Stimulated activated CD4-positive, alpha-beta T cell treated with anti-CD3 and anti-CD28 coated beads, Interleukin-12 subunit alpha, Interleukin-12 subunit beta, amount 100 ng/mL, for 24 hours (primary cell): ENCODE data around the gene SLC8B1.
"Not testable (repeated sequence)": the region's sequence is repeated elsewhere in the genome, so short reads cannot be mapped to it uniquely, and the experiment has no call there.

Experiments used
- DNase-seq, 2 experiments: peaks; one replicate each; pipeline ENCODE4 v3.0.0-alpha.2; 2020; ENCODE audit warnings: low read depth in 2 of 2

Gene SLC8B1

DNA sequence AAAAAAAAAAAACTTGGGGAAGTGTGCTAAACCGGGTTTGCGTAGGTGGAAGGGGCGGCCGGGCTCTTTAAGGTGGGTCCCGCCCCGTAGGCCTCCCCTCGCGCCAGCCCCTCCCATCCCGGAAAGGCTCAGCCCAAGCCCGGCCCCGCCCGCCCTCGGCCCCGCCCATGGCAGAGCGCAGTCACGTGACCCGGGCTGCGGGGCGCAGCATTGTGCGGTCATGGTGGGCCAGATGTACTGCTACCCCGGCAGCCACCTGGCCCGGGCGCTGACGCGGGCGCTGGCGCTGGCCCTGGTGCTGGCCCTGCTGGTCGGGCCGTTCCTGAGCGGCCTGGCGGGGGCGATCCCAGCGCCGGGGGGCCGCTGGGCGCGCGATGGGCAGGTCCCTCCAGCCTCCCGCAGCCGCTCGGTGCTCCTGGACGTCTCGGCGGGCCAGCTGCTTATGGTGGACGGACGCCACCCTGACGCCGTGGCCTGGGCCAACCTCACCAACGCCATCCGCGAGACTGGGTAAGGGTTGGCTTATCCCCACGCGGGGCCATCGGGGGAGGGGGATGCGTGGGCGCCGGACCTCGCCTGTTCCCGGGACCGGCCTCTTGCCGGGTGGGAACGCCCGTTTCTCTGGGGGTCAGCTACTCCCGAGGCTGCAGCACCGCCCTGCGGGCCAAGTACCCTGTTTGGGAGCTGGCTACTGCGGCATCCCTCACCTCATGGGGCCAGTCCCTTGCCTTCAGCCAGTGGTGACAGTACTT is 23.6 kb upstream of the SLC8B1 start, which contains the start of gene PLBD2:
Gene PLBD2 (plus strand): TSS at position 207 of the 752 bp plus-strand sequence. CDS start 14 bp downstream, at position 221.
- peak; percentile 87 to 93 for DNase-seq

DNA sequence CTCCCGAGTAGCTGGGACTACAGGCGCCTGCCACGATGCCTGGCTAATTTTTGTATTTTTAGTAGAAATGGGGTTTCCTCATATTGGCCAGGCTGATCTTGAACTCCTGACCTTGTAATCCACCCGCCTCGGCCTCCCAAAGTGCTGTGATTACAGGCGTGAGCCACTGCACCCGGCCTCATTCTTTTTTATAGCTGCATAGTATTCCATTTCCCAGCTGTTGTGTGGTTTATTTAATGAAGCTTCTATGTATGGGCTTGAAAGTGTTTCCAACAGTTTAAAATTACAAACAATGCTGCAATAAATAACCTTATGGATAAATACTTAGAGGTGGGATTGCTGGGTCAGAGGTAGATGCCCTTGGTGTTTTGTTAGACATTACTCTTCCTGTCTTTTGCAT is 19.3 kb upstream of the SLC8B1 start:
- DNase-seq: not testable (repeated sequence)

DNA sequence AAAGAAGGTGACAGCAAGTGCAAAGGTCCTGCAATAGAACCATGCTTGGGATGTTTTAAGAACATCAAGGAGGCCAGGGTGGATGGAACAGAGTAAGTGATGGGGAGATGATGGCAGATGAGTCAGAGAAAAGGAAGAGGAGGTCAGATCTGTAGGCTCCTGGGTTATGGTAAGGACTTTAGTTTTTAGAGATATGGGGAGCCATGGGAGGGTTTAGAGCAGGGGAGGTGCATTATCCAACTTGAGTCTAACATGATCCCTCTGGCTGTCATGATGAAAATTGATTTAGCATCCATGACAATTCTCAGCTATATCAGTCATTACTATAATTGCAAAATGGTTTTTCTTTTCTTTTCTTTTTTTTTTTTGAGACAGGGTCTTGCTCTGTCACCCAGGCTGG is 16.2 kb upstream of the SLC8B1 start:
- no peak for DNase-seq

DNA sequence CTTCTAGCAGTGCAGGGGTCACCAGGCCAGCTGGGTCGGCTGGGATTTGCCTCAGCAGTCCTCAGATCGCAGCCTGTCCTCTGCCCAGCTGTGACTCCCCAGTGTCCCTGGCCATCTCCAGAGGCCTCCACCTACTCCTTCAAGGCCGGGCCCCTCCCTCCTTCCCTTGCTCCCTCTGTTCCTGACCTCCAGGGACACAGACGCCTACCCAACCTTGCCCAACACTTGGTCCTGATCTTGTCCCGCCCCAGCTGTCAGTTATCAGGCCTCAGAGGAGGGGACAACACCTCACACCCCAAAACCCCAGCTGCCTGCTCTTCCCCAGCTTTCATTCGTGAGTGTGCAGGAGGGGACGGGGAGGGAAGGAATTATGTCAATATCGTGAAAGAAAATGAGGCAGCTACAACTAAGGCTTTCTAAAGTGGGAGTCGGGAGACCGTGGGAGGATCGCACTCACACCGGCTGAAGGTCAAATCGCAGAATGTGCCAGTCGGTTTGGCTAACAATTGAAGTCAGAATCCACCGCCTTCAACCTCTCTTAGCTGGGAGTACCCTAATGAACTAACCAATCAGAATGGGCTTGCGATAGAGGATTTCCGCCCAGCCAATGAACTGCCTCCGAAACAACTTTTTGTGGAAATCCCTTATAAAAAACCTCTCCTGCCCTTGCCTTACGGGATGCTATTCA is 14.1 kb upstream of the SLC8B1 start:
- DNase-seq: no peak

DNA sequence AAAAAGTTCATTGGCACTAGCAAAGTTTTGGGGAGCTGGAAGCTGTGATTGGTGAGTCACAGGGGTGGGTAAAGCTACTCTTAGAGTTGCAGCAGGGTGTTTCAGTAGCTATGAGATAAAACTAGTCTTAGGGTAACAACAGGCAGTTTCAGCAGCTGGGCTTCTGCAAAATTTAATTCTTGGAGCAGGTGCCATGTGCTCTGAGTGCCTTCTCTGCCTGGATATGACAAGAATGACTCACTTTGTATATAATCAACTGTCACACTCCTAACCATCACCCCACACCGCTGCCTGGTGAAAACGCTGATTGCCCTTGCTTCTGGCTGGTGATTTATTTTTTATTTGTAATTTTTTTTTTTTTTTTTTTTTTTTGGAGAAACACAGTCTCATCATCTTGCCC is 13.0 kb upstream of the SLC8B1 start:
- DNase-seq: no peak

DNA sequence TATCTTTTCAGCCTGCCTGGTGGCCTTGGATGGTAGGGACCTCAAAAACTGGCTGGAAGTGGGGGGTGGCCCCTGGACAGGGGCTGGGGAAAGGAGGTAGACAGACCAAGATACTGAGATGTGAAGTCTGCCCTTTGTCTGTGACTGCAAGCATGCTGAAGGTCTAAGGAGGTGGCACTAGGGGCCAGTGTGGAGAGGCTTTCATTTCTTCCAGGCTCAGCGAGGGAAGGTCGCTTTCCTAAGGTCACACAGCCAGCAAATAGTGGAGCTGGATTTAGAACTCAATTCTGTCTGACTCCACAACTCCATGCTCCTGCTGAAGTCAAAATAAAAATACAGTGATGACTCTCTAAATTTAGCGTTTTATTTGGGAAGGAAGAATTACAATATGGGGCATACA is 12.2 kb upstream of the SLC8B1 start:
- no peak for DNase-seq

DNA sequence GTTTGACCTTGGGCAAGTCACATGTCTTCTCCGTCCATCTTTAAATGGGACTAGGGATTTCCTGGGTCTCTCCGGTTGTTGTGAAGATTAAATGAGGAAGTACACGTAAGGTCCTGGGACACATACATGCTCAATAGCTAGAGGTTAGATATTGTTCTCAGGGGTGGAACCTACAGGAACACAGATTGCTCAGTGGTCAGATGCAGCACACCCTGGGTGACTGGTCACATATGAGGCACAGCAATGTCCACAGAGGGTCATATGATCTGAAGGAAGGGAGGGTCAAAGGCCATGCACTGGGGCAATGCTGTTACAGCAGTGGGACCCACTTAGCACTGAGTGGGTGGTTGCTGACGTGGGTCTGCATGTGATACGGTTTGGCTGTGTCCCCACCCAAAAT is 11.4 kb upstream of the SLC8B1 start:
- no peak for DNase-seq

DNA sequence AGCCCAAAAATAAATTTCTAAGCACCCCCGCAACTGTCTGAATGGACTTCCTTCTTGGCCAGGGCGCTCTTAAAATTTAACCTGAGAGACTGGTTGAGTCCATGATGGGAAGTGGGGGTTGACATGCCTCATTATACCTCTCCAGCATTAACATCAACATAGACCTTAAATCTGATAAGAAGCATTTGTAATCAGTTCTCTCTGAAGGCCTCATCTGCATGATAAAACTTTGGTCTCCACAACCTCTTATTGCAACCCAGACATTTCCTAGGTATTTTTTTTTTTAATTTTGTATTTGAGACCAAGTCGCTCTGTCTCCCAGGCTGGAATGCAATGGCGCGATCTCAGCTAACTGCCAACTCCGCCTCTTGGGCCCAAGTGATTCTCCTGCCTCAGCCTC is 10.4 kb upstream of the SLC8B1 start:
- no peak for DNase-seq

DNA sequence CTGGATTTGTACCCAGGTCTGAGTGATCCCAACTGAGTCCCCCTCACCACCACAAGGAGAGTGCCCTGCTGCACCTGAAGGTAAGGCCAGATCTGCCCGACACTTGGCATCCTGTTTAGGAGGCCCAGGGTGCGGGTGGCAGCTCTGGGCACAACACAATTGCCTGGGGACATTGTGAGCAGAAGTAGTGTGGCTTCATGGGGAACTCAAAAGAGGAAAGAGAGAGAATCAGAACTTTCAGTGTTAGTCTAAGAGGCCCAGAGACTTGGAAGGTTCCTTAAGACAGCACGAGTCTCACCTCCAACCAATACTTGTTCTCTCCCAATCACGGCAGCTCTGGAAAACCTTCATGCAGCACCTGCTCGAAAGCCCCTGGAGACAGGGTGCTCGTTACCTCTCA is 6.6 kb upstream of the SLC8B1 start:
- no peak for DNase-seq

DNA sequence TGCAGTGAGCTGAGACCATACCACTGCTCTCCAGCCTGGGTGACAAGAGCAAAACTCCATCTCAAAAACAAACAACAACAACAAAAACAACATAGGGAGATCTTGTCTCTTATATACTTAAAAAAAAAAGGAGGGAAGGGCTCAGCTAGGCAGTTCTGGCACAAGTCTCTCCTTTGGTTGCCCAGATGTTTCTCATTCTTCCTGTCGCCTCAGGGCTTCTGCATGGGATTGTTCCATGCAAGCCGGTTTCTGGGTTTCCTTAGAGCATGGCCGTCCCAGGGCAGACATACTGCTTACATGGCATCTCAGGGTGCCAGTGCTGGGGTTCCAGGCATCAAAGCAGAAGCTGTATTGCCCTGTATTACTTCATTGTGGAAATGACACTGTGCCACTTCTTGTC is 5.2 kb upstream of the SLC8B1 start:
- DNase-seq: no peak

DNA sequence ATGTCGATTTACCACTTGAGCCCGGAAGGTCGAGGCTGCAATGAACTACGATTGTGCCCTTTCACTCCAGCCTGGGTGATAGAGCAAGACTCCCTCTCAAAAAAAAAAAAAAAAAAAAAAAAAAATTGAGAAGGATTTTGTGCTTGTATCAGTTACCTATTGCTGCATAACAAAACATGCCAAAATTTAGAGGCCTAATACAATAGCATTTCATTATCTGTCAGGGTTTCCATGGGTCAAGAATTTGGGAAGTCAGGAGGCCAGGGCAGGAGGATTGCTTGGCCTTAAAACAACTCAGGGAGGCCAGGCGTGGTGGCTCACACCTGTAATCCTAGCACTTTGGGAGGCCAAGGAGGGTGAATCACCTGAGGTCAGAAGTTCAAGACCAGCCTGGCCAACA is 4.6 kb upstream of the SLC8B1 start:
- DNase-seq: no peak

DNA sequence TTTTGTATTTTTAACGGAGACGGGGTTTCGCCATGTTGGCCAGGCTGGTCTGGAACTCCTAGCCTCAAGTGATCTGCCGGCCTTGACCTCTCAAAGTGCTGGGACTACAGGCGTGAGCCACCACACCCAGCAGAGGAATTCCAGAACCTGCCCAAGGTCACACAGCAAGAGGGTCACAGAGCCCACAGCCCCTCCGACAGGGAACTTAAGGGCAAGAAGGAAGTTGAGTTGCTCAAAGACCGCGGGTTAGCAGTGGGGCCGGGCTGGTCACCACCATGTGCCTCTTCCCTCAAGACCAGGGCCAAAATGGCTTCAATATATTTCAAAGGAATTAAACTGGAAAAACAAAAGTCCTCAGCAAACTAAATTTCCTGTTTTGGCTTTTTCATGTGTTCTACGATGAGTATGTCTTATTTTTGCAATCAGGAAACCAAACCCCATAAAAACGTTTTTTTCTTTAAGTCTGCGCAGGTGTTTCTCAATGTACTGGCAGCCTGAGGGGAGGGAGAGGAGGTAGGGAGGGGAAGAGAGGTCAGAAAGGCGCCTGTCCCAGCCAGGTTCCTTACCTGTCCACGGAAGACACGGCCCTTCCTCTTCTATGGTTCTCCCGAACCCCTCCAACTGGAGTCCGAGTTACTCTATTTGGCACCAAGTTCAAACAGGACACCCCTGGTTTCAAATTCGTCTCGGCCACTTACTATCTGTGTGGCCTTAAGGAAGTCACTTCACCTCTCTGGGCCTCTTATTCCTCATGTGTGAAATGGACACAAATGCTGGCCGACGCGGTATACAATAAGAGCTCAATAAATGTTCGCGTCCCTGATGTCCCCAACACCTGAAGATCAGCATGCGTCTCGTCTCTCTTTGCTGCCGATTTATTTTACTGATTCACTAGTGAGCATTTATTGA is 778 bp downstream of the SLC8B1 start:
- no peak for DNase-seq

DNA sequence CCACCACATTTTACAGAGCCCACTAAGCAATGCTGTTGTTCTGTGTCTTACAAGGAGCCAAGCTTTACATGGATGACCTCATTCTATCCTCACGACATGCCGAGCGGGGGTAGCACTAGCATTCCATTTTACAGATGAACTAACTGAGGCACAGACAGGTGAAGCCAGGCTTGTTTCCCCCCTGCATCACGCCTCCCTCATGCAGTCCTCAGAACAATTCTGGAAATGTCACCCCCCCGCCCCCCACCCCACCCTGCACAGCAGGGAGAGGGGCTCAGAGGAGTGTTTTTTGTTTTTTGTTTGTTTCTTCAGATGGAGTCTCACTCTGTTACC is 1.5 kb downstream of the SLC8B1 start:
- no peak for DNase-seq

DNA sequence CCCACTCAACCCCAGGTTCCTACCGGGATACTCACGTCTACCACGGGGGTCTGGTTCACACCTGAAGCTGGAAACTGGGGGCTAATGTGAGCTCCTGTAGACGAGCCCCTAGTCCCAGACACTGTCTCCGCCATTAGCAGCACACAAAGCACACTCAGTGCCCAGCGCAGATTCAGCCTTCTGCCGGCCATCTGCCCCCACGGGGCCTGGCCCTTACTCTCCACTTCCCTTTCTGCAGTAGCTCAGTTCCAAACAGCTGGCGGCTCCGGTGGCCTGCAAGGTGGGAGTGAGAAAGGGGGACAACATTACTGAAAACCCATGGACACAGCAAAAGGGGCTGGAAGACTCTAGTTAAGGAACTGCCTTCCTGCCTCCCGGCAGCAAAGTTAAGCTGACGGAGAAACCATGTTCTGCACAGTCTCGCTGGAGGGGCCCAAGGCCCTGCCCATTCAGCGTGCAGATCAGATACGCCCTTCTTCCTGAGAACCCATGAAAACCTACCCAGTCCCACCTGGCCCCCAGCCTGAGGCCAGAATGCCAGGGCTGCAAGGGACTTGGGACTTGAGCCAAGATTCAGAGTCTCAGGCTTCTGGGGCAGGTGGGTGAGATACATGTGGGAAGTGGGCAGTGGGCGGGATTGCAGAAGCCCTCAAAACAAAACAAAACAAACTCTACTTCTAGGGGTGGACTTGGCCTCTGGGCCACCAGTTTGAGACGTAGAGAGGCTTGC is 2.1 kb downstream of the SLC8B1 start:
- no peak for DNase-seq

DNA sequence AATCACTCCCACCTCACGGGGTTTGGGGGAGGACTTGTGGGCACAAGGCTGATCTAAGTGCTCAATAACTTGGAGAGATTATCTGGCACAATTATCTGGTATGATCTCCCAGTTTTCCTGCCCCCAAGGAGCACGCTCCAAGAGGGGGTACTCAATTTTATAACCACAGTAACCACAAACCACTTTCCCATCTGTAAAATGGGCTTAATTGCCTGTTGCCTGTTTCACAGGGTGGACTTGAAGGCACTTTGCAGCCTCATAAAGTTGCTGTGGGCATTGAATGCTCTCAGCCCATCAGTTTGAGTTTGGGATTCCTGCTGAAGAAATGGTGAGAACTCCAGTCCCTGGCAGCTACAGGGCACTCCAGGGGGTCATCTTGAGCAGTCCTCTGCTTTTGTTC is 4.4 kb downstream of the SLC8B1 start:
- DNase-seq: no peak

DNA sequence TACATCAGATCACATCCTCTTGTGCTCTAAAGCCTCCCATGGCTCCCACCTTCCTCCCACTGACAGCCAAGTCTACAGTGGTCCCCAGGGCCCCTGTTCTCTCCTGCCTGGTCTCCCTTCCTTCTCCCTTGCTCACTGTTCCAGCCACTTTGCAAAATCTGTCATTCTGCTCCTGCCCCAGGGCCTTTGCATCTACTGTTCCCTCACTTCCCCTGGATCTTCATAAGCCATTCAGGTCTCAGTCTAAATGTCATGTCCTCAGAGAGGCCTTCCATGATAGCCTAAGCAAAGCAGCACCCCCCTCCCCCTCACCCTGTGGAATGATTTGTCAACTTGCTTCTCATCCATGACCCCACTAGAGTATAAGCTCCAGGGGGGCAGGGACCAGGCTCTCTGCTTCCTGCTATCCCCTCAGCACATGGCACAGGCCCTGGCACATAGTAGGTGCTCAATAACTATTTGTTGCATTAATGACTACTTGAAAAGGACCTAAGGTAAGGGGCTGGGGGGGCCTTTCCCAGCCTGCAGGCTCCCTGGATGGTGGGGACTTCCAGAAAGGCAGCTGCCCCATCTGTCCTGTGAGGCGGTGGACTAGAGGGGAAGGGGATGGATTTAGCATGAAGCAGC is 5.0 kb downstream of the SLC8B1 start:
- no peak for DNase-seq

DNA sequence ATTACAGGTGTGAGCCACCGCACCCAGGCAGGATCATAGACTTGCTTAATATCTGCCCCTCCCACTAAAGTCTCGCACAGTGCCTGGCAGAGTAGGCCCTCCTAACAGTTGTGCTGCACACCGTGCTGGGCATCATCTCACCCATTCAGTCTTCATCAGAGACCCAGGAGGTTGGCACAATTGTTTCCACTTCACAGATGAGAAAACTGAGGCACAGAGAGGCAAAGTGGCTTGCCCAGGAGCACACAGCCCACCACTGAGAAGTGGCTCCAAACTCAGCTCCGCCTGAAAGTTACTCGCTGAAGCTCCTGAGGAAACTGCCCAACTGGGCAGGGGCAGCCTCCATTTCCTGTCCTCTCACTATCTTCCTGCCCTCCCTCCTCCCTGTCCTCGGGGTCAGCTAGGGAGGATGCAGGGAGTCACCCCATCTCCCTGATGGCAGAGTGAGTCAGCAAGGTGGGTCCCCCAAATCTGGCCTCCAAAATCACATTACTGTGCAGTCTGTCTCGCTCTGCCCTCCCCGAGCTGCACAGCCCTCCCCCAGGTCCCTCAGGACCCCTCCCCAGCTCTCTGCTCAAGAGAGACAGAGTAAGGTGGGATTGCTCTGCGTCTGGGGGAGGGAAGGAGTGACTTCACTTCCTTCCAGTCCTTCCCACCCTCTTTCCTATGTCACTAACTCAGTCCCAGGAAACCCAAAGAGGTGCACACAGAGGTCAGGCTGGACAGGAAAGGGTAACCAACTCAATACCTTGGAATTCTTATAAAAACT is 5.7 kb downstream of the SLC8B1 start:
- DNase-seq: no peak

DNA sequence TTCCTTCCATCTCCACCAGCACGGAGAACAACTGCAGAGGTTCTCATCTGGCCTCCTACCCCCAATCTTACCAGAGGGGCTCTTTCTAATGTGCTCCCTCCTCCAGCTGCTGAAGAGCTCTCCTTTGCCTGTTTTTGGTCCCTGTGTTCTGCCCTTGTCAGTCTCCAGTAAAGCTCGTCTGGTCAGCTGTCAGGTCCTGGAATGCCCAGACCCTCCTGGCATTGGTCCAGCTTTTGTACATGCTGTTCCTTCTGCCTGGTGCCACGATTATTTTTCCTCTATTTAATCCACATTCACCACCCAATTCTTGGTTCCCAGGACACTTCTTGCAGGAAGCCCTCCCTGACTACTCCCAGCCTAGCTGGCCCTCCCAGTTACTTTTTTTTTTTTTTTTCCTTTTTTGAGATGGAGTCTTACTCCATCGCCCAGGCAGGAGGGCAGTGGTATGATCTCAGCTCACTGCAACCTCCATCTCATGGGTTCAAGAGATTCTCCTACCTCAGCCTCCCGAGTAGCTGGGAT is 6.5 kb downstream of the SLC8B1 start:
- no peak for DNase-seq

DNA sequence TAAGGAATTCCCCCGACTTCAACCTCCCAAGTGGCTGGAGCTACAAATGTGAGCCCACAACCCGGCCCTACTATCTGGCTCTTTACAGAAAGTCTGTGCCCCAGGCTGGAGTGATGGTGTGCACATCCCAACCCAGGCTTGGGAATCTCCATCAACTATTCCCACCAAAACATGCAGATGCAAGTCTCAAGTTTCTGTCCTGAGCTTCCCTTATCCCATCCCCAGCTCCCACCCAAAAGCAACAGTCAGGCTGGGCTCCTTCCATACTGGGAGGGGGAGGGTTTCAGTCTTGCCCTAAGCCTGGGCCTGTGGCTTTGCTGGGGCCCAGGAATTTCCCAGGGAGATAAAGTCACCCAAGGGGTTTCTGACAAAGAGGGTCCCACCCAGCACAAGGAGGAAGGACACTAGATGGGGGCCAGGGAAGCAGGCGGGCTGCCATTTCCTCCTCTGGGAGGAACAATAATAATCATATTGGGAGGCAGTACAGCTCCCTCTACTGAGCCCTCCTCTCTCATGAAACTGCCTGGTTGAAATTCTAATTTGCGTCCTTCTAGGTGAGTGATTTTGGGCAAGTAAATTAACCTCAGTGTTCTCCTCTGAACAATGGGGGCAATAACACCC is 8.0 kb downstream of the SLC8B1 start:
- no peak for DNase-seq

DNA sequence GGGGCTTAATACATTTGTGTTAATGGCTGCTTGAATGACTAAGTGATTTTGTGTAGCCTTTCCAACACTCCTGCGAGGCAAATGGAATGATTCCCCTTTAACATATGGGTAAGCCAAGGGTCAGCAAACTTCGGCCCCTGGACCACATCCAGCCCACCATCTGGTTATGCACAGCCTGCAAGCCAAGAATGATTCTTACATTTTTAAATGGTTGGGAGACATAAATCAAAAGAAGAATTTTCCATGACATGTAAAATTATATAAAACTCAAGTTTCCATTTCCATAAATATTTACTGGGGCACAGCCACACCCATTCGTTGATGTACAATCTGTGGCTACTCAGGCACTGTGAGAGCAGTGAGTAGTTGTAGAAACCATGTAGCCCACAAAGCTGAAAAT is 9.0 kb downstream of the SLC8B1 start:
- no peak for DNase-seq
